Anterior cingulate cortex (tissue), 58 donors: ENCODE data around the gene RUSF1.
"Not testable (repeated sequence)": the region's sequence is repeated elsewhere in the genome, so short reads cannot be mapped to it uniquely, and the experiment has no call there.

Experiments
- DNase-seq, 58 donors: peaks; one replicate each; lab custom pipeline; 2025; lab: John Stamatoyannopoulos, UW

The RUSF1 gene

DNA sequence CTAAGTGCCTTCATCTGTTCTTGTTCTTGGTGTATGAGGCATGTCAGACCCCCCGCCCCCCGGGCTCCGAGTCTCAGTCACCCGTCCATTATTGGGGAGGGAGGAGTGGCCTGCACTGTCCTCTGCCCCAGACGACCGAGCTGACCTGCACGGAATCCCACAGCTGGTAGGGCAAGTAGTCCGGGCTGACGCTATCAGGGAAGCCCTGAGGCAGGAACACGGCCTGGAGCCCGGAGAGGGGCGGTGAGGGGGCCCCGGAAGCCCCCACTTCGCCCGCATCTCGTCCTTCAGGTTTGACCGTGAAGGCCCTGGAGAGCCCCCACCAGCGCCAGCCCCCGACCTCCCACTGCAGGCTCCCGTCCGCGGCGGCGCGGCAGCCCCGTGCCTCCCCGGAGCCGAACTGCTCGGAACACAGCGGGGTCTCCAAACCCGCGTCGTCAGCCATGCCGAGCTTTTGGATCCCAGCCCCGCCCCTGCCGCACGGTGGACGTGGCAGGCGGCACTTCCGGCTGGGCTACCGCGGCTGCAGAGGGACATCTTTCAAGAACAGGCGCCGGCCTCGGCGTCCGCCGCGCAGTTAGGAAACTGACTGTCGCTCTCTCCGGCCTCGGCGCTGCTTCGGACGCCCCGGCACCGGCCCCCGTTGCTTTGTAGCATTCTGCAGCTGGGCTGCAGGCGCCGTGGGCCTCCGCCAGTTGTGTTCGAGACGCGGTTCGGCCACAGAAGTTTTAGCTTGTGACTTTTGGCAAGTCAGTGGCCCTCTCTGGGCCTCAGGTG is at the start of gene RUSF1:
TSS of gene RUSF1 (minus strand) at position 463 of the 777 bp plus-strand sequence. CDS start at position 445, 18 bp downstream.
- peak; percentile 10 to 93 (median 85) for DNase-seq

DNA sequence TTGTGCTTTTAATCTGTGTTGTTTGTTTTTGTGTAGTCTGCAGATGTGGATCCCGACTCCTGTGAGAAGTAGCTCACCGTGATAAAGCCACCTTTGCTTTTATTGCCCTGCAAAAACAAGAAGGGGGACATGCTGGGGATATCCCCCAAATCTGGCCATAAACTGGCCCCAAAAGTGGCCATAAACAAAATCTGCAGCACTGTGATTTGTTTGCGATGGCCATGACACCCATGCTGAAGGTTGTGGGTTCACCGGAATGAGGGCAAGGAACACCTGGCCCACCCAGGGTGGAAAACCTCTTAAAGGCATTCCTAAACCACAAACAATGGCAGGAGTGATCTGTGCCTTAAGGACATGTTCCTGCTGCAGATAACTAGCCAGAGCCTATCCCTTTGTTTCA is 34.6 kb upstream of the RUSF1 start:
- DNase-seq, result no peak

DNA sequence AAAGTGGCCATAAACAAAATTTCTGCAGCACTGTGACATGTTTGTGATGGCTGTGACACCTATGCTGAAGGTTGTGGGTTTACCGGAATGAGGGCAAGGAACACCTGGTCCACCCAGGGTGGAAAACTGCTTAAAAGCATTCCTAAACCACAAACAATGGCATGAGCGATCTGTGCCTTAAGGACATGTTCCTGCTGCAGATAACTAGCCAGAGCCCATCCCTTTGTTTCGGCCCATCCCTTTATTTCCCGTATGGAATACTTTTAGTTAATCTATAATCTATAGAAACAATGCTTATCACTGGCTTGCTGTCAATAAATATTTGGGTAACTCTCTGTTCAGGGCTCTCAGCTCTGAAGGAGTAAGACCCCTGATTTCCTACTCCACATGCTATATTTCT is 31.6 kb upstream of the RUSF1 start:
- DNase-seq, result not testable (repeated sequence)

DNA sequence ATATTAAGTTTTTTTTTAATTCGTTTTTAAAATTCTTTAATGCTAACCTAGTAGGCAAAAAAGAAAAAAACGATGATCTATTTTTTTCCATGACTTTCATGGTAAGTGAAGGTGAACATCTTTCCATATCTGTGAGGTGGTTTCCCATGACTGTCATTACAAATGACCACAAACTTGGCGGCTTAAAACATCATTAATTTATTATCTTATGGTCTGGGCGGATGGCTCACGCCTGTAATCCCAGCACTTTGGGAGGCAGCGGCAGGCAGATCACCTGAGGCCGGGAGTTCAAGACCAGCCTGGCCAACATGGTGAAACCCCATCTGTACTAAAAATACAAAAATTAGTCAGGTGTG is 30.0 kb upstream of the RUSF1 start:
- not testable (repeated sequence) for DNase-seq

DNA sequence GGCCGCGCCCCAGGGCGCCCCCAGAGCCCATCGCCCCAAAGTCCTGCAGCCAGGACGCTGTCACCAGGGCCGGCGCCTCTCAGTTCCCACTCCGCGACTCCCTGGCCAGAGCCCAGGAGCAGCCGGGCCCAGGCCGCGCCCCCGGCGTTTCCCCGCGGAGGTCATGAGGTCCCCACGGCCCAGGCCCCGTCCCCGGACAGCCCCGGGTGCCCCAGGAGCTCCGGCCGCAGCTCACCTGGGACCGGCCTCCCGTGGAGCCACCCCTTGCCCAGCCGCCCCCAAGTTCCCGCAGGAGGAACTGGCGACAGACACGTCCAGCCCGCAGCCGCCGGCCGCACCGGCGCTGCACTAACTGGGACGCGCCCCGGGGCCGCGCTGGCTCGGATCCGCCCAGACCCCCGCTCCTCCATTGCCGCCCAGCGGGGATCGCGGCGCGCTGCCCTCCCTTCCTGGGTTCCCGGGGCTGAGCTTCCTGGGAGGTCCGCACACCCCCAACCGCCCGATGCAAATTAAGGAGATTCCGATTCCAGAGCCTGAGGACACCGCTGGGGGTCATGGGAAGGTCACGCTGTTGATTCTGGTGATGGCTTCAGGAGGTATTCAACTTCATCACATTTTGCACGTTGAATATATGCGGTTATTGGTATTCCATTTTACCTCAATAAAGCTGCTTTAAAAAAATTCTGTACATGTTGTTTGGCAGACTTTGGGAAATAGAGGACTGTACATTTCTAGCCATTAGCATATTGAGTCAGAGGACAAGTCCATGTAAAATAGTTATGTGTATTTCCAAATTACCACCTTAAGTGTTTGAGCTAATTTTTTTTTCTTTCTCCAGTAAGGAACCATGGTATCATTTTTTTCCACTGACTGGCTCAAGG is 29.4 kb upstream of the RUSF1 start:
- DNase-seq, result no peak

DNA sequence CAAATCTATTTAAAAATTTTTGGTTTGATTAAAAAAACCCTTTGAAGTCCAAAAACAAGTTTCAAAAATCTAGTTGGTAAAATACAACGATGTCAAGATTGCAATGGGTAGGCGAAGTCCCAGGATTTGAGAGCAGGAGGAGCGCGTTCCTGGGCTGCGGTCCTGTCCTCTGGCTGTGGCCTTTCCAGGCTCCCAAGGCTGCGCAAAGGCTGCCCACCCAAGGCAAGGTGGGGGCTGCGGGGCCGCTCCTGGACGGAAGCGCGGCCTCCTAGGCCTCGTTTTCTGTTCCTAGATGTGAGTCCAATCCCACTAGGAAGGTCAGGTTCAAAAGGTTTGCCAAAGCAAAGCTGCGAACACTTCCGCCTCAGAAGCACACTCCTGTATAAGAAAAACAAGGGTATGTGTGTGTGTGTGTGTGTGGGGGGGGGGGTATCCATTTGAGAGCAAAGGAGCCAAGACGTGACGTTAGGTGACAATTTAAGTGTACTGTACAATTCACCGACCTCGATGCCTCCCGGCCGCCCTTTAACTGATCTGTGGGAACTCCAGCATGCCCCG is 28.7 kb upstream of the RUSF1 start:
- no peak for DNase-seq

DNA sequence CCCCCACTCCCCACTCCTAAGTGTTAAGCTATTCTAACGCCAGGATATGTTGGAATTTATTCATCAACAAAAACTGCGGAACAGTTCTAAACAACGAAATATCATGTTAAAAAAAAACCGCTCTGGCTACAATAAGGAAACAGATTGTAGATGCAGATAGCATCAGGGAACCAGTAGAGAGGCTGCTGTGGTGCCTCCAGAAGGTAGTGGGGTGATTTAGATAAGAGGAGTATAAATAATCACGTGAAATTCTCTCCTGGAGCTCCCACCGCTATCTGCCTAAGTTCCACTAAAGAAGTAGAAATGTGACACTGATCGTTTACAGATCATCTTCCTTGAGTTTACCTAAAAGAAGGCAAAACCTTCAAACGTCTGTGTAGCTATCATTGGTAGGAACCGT is 27.5 kb upstream of the RUSF1 start:
- DNase-seq, result no peak

DNA sequence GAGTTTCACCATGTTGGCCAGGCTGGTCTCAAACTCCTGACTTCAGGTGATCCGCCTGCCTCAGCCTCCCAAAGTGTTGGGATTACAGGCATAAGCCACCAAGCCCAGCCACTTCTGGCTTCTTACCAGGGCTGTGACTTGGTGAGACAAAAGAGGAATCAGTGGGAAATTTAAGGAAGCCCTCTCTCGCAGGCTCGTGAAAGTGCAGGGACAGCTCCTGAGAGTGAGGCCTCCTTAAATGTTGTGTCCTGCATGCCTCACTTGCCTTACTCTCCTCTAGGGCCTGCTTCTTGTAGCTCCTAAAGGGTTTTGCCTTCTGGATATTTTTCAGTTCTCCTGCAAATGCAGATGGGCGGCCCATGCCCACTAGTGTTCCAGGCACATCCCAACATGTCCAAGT is 24.7 kb upstream of the RUSF1 start:
- no peak for DNase-seq

DNA sequence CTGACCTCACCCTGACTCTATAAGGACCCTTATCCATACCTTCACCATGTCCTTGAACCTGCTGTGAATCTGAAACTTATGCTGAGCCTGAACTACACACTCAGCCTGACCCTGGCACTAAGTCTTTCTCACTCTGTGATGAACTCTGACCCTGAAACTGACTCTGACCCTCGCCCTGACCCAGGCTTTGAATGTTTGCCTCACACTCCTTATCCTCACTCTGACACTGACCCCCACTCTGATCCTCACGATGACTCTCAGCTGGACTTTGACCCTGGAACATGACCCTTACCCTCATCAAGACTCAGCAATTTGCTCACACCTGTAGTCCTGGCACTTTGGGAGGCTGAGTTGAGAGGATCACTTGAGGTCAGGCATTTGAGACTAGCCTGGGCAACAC is 23.9 kb upstream of the RUSF1 start:
- DNase-seq, result no peak

DNA sequence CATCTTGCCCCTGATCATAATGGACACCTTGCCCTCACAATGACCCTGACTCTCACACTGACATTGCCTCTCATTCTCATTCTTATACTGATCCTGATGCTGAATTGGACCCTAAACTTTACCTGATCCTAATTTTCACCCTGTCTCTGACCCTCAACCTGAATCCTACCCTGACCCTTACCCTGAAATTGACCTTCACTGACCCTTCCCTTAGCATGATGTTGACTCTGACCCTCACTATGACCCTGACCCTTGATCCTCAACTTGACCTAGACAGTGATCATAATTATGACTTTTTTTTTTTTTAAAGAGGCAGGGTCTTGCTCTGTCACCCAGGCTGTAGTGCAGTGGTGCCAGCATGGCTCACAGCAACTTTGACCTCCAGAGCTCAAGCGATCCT is 22.9 kb upstream of the RUSF1 start:
- DNase-seq, result no peak

DNA sequence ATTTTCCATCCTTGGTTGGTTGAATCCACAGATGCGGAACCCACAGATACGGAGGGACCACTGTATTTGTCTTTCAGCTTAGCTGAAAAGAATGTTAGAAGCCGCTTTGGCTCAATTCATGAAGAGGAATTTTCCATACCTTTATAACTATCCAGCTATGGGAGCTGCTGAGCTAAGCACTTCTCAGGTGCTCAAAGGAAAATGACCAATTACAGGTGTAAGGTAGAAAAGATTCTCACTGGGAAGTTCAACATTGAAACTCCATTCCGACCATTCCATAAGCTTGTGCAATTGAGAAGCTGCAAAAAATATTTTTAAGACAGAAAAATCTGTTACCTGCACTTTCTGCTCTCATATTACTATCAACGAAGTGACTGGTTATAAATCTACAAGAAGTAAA is 22.2 kb upstream of the RUSF1 start:
- DNase-seq, result no peak

DNA sequence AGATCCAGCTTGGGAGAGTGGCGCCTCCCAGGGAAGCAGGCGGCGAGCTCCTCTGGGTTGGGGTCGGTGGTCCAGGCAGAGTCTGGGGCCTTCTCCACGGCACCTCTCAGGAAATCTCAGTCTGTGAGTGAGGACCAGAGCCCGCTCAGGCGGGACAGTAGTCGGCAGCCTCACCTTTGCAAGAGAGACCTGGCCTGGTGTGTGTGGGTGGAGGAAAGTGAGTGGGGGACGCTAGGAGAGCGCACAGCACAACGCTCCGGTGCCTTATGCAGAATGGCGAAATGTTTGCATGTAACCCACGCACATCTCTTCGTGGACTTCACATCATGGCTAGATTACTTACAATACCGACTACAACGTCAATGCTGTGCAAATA is 21.7 kb upstream of the RUSF1 start:
- DNase-seq, result no peak

DNA sequence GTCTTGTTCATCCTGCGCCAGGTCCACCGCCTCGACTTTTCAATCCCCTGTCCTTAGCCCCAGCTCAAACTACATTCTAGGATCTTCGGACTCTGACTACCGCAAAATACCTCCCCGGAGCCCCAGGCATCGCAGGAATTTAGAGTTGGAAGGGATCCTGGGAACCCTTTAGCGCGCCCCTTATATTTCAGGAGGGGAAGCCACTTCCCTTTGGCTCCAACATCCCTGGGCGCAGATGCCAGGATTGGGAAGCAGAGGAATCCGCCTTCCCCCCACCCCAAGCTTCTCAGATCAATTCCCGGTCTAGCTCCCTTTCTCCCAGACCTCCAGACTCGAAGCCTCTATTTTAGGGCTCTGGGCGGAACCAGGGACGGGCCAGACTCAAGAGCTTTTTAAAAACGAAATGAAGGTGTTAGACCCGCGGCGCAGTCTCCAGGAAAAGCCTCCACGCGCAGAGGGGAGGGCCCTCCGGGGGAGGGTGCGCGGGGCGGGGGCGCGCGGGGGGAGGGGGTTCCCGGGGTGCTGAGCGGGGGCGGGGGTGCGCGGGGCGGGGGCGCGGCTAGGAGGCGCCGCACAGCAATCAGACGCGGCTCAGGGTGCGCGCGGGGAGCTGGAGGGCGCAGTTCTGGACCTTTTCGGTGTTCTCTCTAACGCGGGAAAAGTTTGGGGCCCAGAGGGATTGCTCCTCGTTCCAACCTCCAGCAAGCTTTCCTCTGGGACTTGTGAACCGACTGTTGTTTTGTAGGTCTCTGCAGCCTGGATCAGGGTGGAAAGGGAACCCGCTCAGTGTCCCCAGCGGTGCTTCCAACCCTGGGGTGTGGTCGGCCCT is 21.1 kb upstream of the RUSF1 start:
- DNase-seq, result no peak

DNA sequence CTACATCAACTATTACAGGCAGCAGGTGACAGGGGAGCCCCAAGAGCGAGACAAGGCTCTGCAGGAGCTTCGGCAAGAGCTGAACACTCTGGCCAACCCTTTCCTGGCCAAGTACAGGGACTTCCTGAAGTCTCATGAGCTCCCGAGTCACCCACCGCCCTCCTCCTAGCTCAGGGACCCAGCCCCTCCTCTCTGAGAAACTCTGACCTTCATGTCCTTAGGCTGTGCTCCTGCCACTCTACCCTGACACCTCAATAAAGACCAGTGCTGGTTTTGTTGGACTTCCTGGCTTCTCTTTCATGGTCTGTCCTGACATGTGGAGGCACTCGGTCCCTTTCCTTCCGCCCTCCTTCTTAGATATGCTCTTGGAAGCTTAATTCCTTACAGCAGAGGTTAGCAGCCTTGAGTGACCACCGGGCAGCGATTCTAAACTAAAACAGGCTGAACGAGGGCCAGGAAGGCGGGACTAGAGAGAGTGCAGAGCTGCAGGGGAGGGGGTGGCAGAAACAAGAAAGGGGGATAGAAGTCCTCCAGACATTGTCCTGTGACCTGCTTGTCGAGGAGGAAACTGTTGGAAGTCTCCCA is 20.4 kb upstream of the RUSF1 start:
- DNase-seq, result no peak

DNA sequence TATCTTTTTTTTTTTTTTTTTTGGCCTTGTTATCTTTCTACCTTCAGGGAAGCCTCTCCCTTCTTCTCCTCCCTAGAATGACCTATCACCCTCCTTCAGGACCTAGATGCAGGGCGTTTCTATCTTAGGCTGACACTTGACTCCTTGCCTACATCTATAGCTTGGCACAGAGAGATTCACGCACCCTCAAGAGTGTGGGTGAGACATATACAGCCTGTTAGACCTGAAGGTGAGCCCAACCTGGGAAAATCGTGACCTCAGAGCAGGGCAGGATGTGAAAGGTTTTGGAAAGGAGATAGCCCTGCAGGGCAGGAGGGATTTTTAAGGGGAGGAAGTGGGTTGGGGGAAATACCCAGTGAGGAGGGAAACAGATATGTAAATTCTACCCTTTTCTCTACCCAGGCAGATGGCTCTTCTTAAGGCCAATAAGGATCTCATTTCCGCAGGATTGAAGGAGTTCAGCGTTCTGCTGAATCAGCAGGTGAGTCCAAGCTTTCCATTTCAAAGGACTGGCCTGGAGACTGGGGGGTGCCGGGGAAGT is 19.6 kb upstream of the RUSF1 start, which contains the start of gene AHSP:
TSS of gene AHSP (plus strand) at position 167 of the 541 bp plus-strand sequence. CDS start at position 407, 240 bp downstream.
- no peak for DNase-seq

DNA sequence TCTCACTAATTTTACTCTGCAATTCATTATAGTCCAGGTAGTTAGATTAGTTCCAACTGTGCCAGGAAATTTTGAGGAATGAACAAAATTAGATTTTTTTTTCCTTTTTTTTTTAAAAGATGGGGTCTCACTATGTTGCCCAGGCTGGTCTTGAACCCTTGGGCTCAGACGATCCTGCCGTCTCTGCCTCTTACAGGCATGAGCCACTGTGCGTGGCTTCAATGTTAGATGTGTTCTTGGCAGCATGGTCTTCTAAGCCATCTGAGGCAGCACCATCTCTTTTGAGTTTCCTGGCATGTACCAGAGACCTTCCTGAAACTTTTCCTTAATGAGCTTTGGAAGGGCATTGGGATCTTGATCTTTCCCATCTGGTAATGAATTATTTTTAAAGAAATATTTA is 16.9 kb upstream of the RUSF1 start:
- DNase-seq, result no peak

DNA sequence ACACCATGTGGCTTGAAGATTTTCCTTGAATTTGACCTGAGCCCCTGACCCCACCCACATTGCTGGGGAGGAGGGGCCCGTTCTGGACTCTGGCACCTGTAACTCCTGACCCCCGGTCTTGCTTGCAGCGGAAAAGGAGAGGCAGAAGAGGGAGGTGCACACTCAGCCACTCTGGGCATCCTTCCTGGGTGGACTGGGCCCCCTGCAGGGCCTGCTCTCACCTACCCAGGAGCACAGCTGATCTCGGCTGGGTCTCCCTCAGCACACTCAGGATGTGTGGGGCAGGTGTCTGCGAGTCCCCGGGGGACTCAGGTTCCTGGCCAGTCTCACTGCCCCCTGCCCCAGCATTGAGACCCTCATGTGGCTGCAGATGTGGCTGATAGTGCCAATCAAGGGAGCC is 15.6 kb upstream of the RUSF1 start:
- not testable (repeated sequence) for DNase-seq

DNA sequence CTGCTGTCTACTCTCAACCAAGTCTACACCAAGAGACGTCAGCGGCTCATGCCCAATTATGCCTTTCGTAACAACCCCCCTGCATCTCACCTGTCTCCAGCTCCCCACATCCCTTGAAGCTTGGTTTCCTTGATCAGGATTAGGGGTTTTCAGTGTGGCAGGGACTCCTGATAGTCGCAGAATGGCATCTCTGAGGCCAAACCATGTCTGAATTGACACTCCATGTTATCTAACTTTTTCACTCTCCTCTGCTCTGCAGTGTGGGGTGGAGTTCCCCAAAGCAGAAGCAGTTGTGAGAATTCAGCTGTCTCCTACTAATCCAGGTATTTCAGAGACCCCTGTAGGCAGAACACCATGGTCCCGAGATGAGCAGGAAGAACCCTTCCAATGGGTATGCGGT is 13.9 kb upstream of the RUSF1 start:
- no peak for DNase-seq

DNA sequence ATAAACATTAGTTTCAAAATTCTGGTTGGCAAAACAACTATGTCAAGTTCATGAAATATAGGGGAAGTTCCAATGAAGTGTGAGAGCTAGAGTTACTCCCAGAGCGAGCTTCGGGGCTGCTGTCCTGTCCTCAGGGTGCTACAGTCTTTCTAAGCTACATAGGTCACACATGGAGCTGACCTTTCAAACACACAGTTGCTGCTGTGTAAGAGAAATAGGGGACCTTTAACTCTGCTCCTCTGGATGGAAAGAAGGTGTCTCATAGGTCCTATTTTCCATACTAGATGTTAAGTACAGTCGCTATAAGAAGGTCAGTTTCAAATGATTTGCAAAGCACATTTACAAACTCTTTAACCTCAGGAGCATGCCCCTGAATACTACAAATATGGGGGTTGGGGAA is 13.2 kb upstream of the RUSF1 start:
- DNase-seq, result no peak
